Measurements from ENCODE around the gene FNDC3B.

GRCh38 chr3:172129850-172130716 is 90.7 kb downstream of the FNDC3B start:
- TF ChIP-seq POLR2A (IDR thresholded peaks at IDR 0.05; ENCODE audit: low read length): no peak
- TF ChIP-seq REST (IDR thresholded peaks at IDR 0.05): no peak
- peak; percentile 20; the same call in 2 of the 3 replicates for TF ChIP-seq SMC3 (IDR thresholded peaks at IDR 0.05)
- no peak for TF ChIP-seq ESRRA (IDR thresholded peaks at IDR 0.05; ENCODE audit: borderline replicate concordance, low read length)
- peak; percentile 11 to 45; a peak in 2 of 5 replicates for TF ChIP-seq RAD21 (conservative IDR thresholded peaks at IDR 0.05 in 1 of 2, IDR thresholded peaks at IDR 0.05 in 1 of 2)
- TF ChIP-seq CTCF (IDR thresholded peaks at IDR 0.05): no peak
- TF ChIP-seq FOSL2 (IDR thresholded peaks at IDR 0.05): peak; percentile 90
- peak; percentile 96 for TF ChIP-seq FOSL2 (CRISPR knock-in tag; IDR thresholded peaks at IDR 0.05)
- no peak for TF ChIP-seq ZC3H11A (IDR thresholded peaks at IDR 0.05)

All from A549 (cell line).